Fibroblast of mammary gland (primary cell): ENCODE data around the gene SLC18A2.

ENCODE experiments used
- DNase-seq: peaks from one replicate; pipeline ENCODE4 v3.0.0-alpha.2; 2010; ENCODE audit warnings: low read depth
- H3K4me3 ChIP-seq: 2 replicates; pipeline ENCODE4 v1.5.1; 2011; ENCODE audit warnings: low read depth, mild to moderate bottlenecking, low read length, moderate library complexity; ENCODE audit not compliant: control insufficient read depth
- TF ChIP-seq, protein P1 (sequence below): conservative IDR thresholded peaks from 2 replicates; pipeline ENCODE4 v1.5.1; 2011; ENCODE audit warnings: low read depth, low read length, inconsistent platforms; ENCODE audit not compliant: control insufficient read depth, insufficient read depth

Gene SLC18A2

DNA sequence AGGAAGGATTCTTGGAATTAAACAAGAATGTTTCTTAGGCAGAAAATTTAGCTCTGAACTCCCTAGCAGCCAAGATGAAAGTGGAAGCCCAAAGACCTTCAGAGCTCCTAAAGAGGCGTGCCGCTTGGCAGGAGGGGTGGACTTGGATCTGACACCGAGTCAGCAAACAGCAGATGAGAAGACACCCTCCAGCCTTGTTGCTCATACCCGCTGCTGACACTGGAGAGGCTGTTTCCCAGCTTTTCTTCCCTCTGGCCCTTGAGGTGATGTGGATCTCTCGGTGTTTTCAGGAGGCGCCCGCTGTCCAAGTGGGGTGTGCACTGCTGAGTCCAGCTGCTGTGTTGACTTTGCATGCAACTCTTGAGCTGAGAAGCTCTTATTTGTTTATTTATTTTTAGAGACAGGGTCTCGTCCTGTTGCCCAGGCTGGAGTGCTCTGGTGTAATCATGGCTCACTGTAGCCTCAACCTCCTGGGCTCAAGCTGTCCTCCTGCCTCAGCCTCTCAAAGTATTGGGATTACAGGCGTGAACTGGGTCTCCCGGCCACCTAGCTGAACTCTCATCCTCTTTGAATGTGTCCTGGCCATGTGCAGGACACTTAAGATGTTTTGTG is 21.5 kb downstream of the SLC18A2 start:
- TF ChIP-seq, protein P1, sequence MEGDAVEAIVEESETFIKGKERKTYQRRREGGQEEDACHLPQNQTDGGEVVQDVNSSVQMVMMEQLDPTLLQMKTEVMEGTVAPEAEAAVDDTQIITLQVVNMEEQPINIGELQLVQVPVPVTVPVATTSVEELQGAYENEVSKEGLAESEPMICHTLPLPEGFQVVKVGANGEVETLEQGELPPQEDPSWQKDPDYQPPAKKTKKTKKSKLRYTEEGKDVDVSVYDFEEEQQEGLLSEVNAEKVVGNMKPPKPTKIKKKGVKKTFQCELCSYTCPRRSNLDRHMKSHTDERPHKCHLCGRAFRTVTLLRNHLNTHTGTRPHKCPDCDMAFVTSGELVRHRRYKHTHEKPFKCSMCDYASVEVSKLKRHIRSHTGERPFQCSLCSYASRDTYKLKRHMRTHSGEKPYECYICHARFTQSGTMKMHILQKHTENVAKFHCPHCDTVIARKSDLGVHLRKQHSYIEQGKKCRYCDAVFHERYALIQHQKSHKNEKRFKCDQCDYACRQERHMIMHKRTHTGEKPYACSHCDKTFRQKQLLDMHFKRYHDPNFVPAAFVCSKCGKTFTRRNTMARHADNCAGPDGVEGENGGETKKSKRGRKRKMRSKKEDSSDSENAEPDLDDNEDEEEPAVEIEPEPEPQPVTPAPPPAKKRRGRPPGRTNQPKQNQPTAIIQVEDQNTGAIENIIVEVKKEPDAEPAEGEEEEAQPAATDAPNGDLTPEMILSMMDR = no peak
- DNase-seq = no peak
- H3K4me3 ChIP-seq = no peak overlapping the region

DNA sequence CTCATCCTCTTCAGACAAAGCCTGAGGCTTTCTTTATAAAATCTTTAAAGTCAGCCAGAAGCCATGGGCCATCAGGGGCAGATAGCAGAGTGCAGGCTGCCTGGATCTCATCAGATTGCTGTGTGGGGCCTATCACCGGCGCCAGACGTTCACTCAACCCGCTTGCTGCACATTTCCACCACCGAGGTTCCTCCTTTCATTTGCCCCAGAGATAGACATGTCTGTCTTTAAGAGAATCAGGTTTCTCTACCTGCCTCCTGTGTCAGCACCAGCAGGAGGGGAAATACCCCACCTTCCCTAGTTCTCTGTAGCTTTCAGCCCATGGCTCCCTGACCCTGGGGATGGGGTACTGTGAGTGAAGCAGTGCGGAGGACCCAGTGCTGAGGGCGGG is 22.0 kb downstream of the SLC18A2 start:
- no peak for DNase-seq
- TF ChIP-seq, protein P1 = no peak
- no peak overlapping the region for H3K4me3 ChIP-seq

DNA sequence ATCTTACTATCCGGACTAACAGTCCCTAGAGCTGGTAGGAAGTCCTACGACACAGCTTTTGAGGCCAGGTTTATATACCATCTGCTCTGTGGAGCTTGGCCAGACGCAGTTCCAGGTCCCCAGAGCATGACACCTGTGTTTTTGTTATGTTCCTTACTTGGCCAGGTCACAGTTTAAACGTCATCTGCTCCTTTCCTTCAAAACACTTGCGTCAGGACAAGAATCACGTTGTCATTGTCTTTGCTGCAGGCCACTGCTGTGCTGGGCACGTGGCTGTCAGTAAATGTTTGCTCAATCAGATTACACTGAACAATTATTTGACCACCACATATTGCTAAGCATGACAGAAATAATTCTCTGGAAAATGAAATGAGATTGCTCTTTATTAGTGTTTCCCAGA is 23.9 kb downstream of the SLC18A2 start:
- TF ChIP-seq, protein P1 = no peak
- H3K4me3 ChIP-seq = no peak overlapping the region
- no peak for DNase-seq

DNA sequence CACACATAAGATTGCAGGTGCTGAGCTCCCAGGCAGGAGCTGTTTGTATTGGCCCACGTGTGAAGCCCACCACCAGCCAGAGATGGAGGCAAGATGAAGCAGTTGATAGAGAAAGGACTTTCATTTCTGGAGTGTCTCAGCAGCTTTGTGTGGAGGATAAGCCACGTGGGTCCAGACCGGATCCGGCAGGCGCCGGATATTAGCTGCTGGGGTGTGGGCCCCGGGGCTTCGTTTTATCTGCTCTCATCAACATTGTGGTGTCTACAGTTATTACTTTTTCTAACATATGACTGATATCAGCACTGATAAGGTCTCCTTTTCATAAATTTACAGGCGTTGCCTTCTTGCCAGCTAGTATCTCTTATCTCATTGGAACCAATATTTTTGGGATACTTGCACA is 25.5 kb downstream of the SLC18A2 start:
- H3K4me3 ChIP-seq = no peak overlapping the region
- no peak for DNase-seq
- TF ChIP-seq, protein P1 = no peak

DNA sequence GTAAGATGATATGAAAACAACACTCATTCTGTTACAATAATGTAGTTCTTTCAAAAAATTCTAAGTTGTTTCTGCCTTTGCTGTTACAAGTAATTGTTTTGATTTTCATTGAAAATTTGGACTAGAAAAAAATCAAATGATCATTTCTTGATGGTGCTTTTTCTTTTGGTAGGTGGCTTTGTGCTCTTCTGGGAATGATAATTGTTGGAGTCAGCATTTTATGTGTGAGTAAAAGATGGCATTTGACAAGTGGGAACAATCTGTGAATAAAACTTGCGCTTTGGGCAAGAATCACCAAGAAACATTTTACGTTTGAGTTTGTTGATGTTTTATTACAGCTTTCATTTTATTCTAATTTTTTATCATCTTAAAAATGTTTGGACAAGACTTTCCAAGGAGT is 25.9 kb downstream of the SLC18A2 start:
- TF ChIP-seq, protein P1 = no peak
- DNase-seq = no peak
- no peak overlapping the region for H3K4me3 ChIP-seq

DNA sequence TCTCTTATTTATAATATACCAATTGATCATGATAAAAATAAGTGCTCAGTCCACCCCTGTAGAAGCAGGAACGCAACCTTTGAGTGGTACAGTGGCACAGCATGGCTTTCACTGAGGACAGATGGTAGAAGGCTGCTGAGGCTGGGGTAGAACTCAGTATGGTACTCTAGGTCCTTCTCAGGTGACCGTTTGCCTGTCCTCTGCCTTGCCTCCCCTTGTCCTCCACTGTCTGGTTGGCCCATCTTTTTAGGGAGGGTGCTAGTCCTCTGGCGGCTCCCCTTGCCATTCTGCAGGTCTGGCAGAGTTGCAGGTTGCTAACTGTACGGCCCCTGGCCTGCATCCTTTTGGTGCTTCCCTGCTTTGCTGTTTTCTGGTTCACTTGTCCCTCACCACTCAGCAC is 27.3 kb downstream of the SLC18A2 start:
- TF ChIP-seq, protein P1 = no peak
- no peak overlapping the region for H3K4me3 ChIP-seq
- DNase-seq = no peak

DNA sequence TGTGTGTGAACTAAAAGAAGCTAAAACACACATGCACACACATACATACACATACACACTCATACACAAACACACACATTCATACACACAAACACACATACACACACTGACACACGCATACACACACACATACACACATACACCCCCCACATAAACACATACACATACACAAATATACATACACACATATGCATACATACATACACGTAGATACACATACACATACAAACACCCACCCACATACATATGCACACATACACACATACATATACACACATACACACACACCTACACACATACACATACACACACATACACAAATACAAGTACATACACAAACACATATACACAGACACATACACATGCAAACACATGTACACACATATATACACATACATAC is 28.0 kb downstream of the SLC18A2 start:
- no peak overlapping the region for H3K4me3 ChIP-seq
- DNase-seq = no peak
- TF ChIP-seq, protein P1 = no peak
